Stimulated activated CD8-positive, alpha-beta memory T cell treated with anti-CD3 and anti-CD28 coated beads, Interleukin-12 subunit alpha, Interleukin-12 subunit beta, amount 100 ng/mL, for 4 hours (primary cell): ENCODE data around the gene TMPO.
A peak's percentile ranks its signal among the peaks of the same experiment; 100 is the strongest.
"Not testable (repeated sequence)": the region's sequence is repeated elsewhere in the genome, so short reads cannot be mapped to it uniquely, and the experiment has no call there.

Experiments used
- DNase-seq: peaks from one replicate; pipeline ENCODE4 v3.0.0-alpha.2; 2020; ENCODE audit warnings: low read depth

TMPO gene

DNA sequence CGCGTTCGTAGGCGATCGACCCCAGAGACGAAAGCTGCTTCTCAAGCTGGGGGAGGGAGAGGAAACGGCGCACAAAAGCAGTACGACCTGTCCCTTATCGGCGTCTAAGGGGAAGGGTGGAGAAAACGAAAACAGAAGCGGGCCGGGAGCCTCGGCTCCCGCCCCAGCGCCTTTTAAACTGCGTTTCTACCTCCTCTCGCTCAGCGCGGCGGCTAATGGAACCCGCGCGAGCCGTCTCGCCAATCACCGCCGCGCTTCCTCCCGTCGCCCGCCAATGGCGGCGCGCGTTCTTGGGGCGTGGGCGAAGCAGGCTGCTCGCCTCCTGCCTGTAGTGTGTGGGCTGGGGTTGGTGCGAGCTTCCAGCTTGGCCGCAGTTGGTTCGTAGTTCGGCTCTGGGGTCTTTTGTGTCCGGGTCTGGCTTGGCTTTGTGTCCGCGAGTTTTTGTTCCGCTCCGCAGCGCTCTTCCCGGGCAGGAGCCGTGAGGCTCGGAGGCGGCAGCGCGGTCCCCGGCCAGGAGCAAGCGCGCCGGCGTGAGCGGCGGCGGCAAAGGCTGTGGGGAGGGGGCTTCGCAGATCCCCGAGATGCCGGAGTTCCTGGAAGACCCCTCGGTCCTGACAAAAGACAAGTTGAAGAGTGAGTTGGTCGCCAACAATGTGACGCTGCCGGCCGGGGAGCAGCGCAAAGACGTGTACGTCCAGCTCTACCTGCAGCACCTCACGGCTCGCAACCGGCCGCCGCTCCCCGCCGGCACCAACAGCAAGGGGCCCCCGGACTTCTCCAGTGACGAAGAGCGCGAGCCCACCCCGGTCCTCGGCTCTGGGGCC, at the start of gene TMPO:
TMPO (plus strand) TSS at position 304 of the 824 bp plus-strand sequence; CDS start at position 582, 278 bp downstream.
- peak; percentile 95 for DNase-seq

DNA sequence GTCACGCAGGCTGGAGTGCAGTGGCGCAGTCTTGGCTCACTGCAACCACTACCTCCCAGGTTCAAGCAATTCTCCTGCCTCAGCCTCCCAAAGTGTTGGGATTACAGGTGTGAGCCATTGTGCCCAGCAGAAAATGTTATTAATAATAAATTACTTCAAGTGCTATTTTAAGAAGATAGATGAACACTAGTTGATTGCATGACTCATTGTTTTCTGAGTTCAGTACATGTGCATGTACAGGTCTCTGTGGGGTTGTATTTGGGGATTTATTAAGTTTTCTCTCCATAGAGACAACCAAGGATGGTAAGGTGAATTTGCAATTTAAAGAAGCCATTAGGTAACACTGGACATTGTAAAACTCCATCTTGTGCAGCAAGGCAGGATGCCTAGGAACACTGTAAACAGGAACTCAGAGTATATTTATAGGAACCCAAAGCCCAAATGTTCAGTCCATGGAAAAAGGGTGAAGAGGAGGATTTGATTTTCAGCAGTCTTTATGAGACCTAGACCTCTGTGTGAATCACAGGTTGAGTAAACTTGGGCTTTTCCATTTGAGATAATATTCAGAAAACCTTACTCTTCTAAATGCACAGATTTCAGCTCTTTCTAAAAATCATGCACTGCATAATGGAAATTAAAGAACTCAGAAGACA, 49.3 kb upstream of the TMPO start:
- DNase-seq: no peak

- DNase-seq: no peak
These were observed 48.6 kb upstream of the TMPO start for GRCh38 chr12:98466640-98467400.

DNA sequence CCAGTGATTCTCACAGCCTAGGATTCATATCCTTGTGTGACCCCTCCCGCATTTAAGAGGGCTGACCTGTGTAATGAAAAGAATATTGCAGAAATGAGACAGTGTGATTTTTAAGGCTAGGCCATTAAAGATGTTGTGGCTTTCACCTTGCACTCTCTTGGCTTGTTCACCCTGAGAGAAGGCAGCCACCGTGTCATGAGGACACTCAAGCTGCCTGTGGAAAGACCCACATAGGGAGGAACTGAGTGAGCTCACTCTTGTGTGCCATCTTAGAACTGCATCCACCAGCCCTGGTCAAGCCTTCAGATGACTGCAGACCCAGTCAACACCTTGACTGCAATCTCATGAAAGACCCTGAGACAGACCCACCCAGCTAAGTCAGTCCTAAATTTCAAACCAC, 46.3 kb upstream of the TMPO start:
- DNase-seq: no peak

DNA sequence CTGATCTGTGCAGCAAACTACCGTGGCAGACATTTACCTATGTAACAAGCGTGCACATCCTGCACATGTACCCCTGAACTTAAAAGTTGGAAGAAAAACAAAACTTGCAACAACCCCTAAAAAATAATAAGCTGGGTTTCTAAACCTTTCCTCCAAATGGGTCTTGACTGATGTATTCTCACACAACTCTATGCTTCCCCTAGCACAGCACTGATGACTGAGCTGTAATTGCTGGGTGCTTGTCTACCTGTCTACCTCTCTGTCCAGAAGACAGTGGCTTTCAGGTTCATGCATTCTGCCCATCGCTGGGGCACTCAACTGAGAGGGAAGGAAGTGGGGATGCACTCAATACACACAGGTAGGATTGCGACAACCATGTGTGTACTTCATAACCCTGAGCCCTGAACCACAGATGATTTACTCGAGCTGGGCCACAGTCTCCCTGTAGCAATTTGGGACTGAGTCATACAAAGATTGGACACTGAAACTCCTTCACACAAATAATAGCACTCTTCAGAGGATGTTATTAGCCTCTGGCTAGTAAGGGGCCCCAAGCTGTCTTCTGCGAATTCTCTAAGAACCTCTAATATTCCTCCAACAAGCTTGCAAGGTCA, 44.8 kb upstream of the TMPO start:
- no peak for DNase-seq

- DNase-seq: no peak
These were observed 44.3 kb upstream of the TMPO start for GRCh38 chr12:98471085-98471484.

GRCh38 chr12:98475565-98475908, 39.9 kb upstream of the TMPO start:
- DNase-seq: no peak

DNA sequence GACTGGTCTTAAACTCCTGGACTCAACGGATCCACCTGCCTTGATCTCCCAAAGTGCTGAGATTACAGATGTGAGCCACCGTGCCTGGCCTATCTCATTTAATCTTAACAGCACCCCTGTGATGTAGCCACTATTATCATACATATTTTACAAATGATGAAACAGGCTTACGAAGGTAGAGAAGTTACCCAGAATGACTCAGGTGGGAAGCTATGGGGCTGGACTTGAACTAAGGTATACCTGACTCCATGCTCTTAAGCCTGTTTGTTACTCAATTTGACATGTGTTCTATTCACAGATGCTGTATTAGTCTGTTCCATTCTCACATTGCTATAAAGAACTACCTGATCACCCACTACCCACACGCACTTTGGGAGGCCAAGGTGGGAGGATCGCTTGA, 36.8 kb upstream of the TMPO start:
- no peak for DNase-seq

- DNase-seq: no peak
These were observed 31.5 kb upstream of the TMPO start for GRCh38 chr12:98483621-98484503.

- DNase-seq: no peak
These were observed 29.5 kb upstream of the TMPO start for GRCh38 chr12:98485792-98486340.

GRCh38 chr12:98488416-98488815, 27.0 kb upstream of the TMPO start:
- DNase-seq: not testable (repeated sequence)

DNA sequence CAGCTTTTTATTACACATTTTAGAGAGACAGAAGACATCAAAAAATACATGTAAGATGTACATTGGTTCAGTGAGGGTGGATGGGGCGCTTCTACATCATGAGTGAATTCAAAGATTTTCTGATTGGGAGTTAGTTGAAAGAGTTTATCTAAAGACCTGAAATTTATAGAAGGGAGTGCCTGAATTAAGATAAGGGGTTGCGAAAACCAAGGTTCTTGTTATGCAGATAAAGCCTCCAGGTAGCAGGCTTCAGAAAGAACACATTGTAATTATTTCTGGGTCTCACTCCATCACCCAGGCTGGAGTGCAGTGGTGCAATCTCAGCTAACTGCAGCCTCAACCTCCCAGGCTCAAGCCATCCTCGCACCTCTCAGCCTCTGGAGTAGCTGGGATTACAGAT, 26.2 kb upstream of the TMPO start:
- no peak for DNase-seq

DNA sequence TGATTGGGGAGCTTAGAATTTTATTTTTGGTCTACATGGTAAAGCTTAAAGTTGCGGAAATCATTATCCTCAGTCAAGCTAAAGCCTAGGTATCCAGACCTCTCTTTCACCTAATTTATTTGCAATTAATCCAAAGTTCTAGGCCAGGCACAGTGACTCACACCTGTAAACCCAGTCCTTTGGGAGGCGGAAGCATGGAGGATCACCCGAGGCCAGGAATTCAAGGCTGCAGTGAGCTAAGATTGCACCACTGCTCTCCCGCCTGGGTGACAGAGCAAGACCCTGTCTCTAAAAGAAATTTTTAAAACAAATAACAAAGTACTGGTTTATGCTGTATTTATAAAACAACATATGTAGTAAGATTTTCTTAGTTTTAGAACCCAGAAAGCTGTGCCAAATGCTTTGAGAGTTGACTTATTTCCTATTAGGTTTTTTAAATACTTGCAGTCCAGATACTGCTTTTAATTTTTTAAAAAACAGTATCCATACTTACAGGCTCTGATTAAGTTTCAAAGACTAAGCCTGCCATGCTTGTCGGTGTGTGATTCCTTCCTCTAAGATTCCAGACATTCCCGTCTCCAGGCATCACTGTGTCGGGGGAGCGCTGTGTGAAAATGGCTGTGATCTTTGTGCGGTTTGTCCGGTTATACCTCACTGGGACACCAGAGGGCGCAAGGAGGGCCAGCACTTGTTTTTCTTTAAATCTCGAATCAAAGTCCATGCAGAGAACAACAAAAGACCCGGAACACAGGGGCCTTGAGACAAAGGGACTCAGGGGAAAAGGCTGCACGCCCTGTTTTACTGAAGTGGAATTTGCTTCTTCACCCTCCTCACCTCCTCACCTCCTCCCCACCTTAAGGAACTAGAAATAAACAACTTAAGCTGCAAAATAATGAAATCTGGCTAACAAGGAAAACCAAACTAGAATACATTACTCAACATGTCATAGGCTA, 24.6 kb upstream of the TMPO start:
- peak; percentile 58 for DNase-seq

DNA sequence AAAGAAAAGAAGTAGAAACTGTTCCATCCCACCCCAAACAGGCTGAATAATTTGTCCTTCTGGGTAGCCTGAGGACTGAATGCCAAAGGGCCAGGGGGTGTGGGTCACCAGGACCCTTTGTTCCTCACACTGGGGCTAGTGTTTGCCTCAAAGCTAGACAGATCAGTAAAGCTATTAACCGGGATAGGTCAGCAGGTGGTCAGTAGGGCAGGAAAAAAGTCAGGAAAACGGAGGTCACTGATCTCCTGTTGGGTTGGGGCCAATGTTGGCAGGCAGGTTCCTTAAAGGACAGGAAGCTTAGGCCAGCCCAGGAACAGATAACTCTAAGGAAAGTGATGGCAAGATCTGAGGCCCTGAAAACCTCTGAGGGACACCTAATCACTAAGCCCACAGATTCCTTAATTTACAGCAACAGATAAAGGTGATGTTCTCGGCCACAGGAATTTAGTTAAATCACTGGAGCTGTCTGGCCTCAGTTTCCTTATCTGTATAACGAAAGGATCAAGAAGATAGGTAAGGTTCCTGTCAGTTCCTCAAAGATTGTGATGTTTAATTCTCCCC, 22.7 kb upstream of the TMPO start:
- DNase-seq: no peak

GRCh38 chr12:98501266-98501629, 14.1 kb upstream of the TMPO start:
- DNase-seq: not testable (repeated sequence)

- peak; percentile 66 for DNase-seq
These were observed 12.1 kb upstream of the TMPO start for GRCh38 chr12:98503342-98503591.

GRCh38 chr12:98503592-98504367, 11.6 kb upstream of the TMPO start:
- DNase-seq: peak; percentile 85

DNA sequence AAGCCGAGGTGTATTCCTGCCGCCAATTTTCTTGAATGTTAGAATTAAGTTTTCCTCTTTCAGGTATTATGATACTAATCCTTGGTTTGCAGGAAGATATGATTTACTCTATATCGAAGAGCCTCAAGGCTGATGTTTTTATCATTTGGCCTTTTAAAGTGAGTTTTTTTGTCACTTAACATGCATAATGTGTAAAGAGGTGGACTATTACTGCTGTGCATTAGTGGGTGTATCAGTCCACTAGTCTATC, 11.1 kb upstream of the TMPO start:
- no peak for DNase-seq

DNA sequence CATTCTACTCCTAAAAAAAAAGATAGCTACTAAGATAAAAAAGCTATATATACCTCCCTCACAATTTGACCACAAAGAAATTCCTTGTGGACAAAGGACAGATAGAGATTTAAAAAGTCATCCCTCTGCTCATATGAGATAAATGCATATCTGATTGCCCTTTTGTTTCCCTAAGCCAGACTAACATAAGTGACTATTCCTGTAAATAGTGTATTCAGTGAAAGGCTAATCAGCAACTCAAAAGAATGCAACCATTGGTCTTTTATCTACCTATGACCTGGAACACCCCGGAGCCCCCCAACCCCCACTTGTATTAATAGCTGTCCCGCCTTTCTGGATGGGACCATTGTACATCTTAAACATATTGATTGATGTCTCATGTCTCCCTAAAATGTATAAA, 6.3 kb upstream of the TMPO start:
- no peak for DNase-seq

DNA sequence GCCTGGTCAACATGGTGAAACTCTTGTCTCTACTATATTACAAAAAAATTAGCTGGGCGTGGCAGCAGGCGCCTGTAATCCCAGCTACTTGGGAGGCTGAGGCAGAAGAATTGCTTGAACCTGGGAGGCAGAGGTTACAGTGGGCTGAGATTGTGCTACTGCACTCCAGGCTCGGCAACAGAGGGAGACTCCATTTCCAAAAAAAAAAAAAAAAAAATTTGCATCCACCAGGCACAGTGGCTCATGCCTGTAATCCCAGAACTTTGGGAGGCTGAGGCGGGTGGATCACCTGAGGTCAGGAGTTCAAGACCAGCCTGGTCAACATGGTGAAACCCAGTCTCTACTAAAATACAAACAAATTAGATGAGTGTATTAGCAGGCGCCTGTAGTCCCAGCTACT, 3.6 kb upstream of the TMPO start:
- not testable (repeated sequence) for DNase-seq
